K562 (cell line): ENCODE measurements around the gene EYA2. TPM values are rescaled to one million over a fixed set of nuclear protein-coding genes. Genes with fewer than 3 reads are reported as not detected.
A peak's percentile ranks its signal among the peaks of the same experiment; 100 is the strongest.

Experiments used
- ATAC-seq: fragments of 200-7000 bp; cut with Tn5 transposase; 3 replicates; pipeline ENCODE4 v1.9.1; 2020; ENCODE audit warnings: moderate library complexity
- BruUV-seq: library from RNA; stranded (reverse); fragments of 400-500 nt; replicated peaks from 2 replicates; lab custom pipeline; 2021; lab: Mats Ljungman, UMichigan
- CTCF ChIA-PET: fragments of 300-600 bp; formaldehyde crosslinking; extraction: SDS; loops from one replicate; lab custom pipeline; 2021; ENCODE audit warnings: low intra/inter-chr PET ratio; lab: Yijun Ruan, JAX
- POLR2A ChIA-PET: fragments of 300-600, 350-650 bp; sonication (Branson Sonifier 250); formaldehyde crosslinking; extraction: SDS; loops from one replicate; lab custom pipeline; 2021; ENCODE audit warnings: antibody characterized with exemption, inconsistent platforms; lab: Yijun Ruan, JAX
- DNase-seq, 4 experiments: peaks; one replicate each; pipeline versions ENCODE4 v3.0.0 to v3.0.0-alpha.2; 2011 to 2018; ENCODE audit warnings: low spot score in 3 of 4, mixed read lengths in 3 of 4; ENCODE audit errors: extremely low read depth in 1 of 4
- FAIRE-seq: peaks from 2 replicates; lab custom pipeline; 2011; peaks lifted over from hg19 to GRCh38; lab: Jason Lieb, UNC
- H2AFZ ChIP-seq: 2 replicates; pipeline ENCODE4 v1.6.0; 2011; ENCODE audit warnings: low read depth, low read length, control low read depth, inconsistent platforms
- H3K27ac ChIP-seq: fragments of 200-600 bp; 3 replicates; pipeline ENCODE4 v1.8.0; 2011; ENCODE audit warnings: low read depth, mild to moderate bottlenecking, control low read depth, inconsistent platforms, low read length, moderate library complexity, mixed read lengths; ENCODE audit errors: extremely low read depth
- H3K27me3 ChIP-seq, 2 experiments: fragments of 300-600 bp in 1 of 2; 2 replicates in 1 of 2; 3 replicates in 1 of 2; pipeline versions ENCODE4 v1.6.0 to v1.8.0; 2011; ENCODE audit warnings: inconsistent platforms in 2 of 2, low read length in 2 of 2, mild to moderate bottlenecking in 1 of 2, mixed read lengths in 1 of 2, moderate library complexity in 1 of 2; ENCODE audit not compliant: control insufficient read depth in 2 of 2, insufficient read depth in 2 of 2
- H3K36me3 ChIP-seq: fragments of 300-600 bp; 3 replicates; pipeline ENCODE4 v1.8.0; 2011; ENCODE audit warnings: mild to moderate bottlenecking, low read length, inconsistent platforms; ENCODE audit not compliant: control insufficient read depth, insufficient read depth
- H3K4me1 ChIP-seq, 2 experiments: fragments of 200-600 bp in 1 of 2; replicated peaks in 1 of 2; 2 replicates in 1 of 2; 3 replicates in 1 of 2; pipeline versions ENCODE4 v1.5.1 to v1.8.0; 2011; ENCODE audit warnings: inconsistent platforms in 2 of 2, low read length in 2 of 2, mild to moderate bottlenecking in 1 of 2, mixed read lengths in 1 of 2, moderate library complexity in 1 of 2; ENCODE audit not compliant: control insufficient read depth in 2 of 2, insufficient read depth in 2 of 2
- H3K4me2 ChIP-seq: 2 replicates; pipeline ENCODE4 v1.6.1; 2011; ENCODE audit warnings: low read length, control low read depth, inconsistent platforms, mixed read lengths; ENCODE audit not compliant: insufficient read depth
- H3K4me3 ChIP-seq: fragments of 200-600 bp; sonication (generic), shearing (Covaris generic); 2 replicates; pipeline ENCODE4 v1.5.1; 2016; ENCODE audit warnings: control low read depth, inconsistent platforms
- H3K79me2 ChIP-seq: fragments of 200-600 bp; 3 replicates; pipeline ENCODE4 v1.8.0; 2011; ENCODE audit warnings: low read length, inconsistent platforms; ENCODE audit not compliant: control insufficient read depth, insufficient read depth
- H3K9ac ChIP-seq, 2 experiments: 2 replicates each; pipeline versions ENCODE4 v1.6.0 to v1.6.1; 2011; ENCODE audit warnings: low read depth in 2 of 2, low read length in 2 of 2, control low read depth in 1 of 2, inconsistent platforms in 1 of 2, mild to moderate bottlenecking in 1 of 2, mixed read lengths in 1 of 2; ENCODE audit not compliant: insufficient read depth in 1 of 2
- H3K9me1 ChIP-seq: one replicate; pipeline ENCODE4 v1.6.0; 2011; ENCODE audit warnings: inconsistent platforms, mild to moderate bottlenecking, low read length, moderate library complexity; ENCODE audit not compliant: control insufficient read depth, insufficient read depth
- H3K9me3 ChIP-seq: replicated peaks from 2 replicates; pipeline ENCODE4 v1.5.1; 2011; ENCODE audit warnings: low read depth, low read length, inconsistent platforms; ENCODE audit not compliant: control insufficient read depth, insufficient read depth
- H4K20me1 ChIP-seq: replicated peaks from 2 replicates; pipeline ENCODE4 v1.6.1; 2011; ENCODE audit warnings: low read length, inconsistent platforms, mixed read lengths; ENCODE audit not compliant: control insufficient read depth, insufficient read depth
- POLR2AphosphoS5 ChIP-seq: IDR thresholded peaks from 2 replicates; pipeline ENCODE4 v1.6.1; 2011; ENCODE audit warnings: mild to moderate bottlenecking, low read depth, low read length, moderate library complexity; ENCODE audit not compliant: control insufficient read depth, insufficient read depth
- ZBTB40 ChIP-seq, 2 experiments: fragments of 450-650 bp in 1 of 2; sonication (generic) in 1 of 2; formaldehyde crosslinking in 1 of 2; IDR thresholded peaks; 2 replicates each; pipeline versions ENCODE4 v1.7.1 to v1.9.0; 2016 to 2022; ENCODE audit warnings: inconsistent platforms in 1 of 2, mild to moderate bottlenecking in 1 of 2, missing genetic modification reagents in 1 of 2
- WGBS: fragments of 100-300 bp; shearing (Covaris generic); methylation state at CpG from one replicate; pipeline ENCODE4 v1.1.6; 2016; ENCODE audit warnings: low coverage, mixed read lengths; ENCODE audit not compliant: insufficient coverage; ENCODE audit errors: missing lambda C conversion rate; 5-methylcytosine and 5-hydroxymethylcytosine counted together
- in situ Hi-C: fragments of 300-500 bp; cut with MboI; formaldehyde crosslinking; loops from 4 replicates; pipeline ENCODE4 v1.15.0; 2018; ENCODE audit warnings: inconsistent platforms, mixed read lengths
- intact Hi-C: fragments of 100-400 bp; cut with micrococcal nuclease; formaldehyde crosslinking; loops from 2 replicates; pipeline ENCODE4 v1.14.2; 2022
- polyA plus RNA-seq, 8 experiments: library from polyadenylated mRNA; depleted of rRNA in 4 of 8; stranded (reverse) in 5 of 8; unstranded in 3 of 8; fragments of >200 nt; fragmentation: Nextera tagmentation in 2 of 8; fragmentation: Illumina TruSeq in 1 of 8; extraction: Ambion mirVana in 2 of 8; extraction: Trizol in 1 of 8; gene quantifications; 2 replicates each; pipeline versions ENCODE4 v1.2.1 to v1.2.3, GENCODE V29; 2011 to 2014; ENCODE audit warnings: inconsistent platforms in 1 of 8, missing spikeins in 1 of 8
- total RNA-seq, 7 experiments: library from RNA; depleted of rRNA in 6 of 7; stranded (reverse); fragments of >200 nt in 6 of 7; fragmentation: Illumina TruSeq in 2 of 7; extraction: Trizol in 2 of 7; gene quantifications; 2 replicates each; pipeline versions ENCODE4 v1.2.1 to v1.2.3, GENCODE V29; 2011 to 2021; ENCODE audit warnings: low replicate concordance in 1 of 7

Gene EYA2
- total and polyA plus RNA-seq, 9 of the 15 experiments (the other 6 are each of a cell fraction or from before 2014, with no cell fraction given) = 0.03 TPM; not detected in 8

GRCh38 chr20:47160240-47160639 is 265.6 kb downstream of the EYA2 start:
- in situ Hi-C loops = no loop called here
- no TSS peak for BruUV-seq
- POLR2A ChIA-PET = interaction anchor here (0.6 to 1.1 kb wide), 2 partner anchors 20 to 529 kb away, joined by 3 to 4 read pairs; no protein-coding TSS in a partner anchor

More at GRCh38 chr20:47160240-47160639, 265.6 kb downstream of the EYA2 start:
- peak; percentile 95 for TF ChIP-seq ZBTB40 (IDR thresholded peaks at IDR 0.05)
- TF ChIP-seq ZBTB40 (CRISPR knock-in tag; IDR thresholded peaks at IDR 0.05) = peak; percentile 92
- TF ChIP-seq POLR2AphosphoS5 = no peak
- Histone ChIP-seq H3K79me2 (no peaks in the 10 kb centered on the region), H4K20me1 (0 out of 2 replicates have a peak, but pooled peaks cover 2% of the 10 kb centered on the region), H3K4me2 (no peak overlapping the region), H3K36me3 (no peaks in the 10 kb centered on the region), H3K4me3 (no peak overlapping the region), H3K4me1 (no peaks in the 10 kb centered on the region; a peak in 1 of 5 replicates), H3K9me3 (no peaks in the 10 kb centered on the region), H3K27me3 (peaks cover 27 to 49% of the 10 kb centered on the region in 2 experiments), H3K9me1 (no peaks in the 10 kb centered on the region), H3K9ac (no peak overlapping the region), H3K27ac (no peak overlapping the region), H2AFZ (no peak overlapping the region)
- intact Hi-C loops = no loop called here
- DNase-seq (no peak), ATAC-seq (no peak), FAIRE-seq (no peak)
- CTCF ChIA-PET = no interaction called here
- 1% methylated on average over 7 of the region's 7 CpGs for WGBS
